Vagina (tissue), 2 donors: ENCODE results near the gene PLXNA1.

Experiments used
- POLR2A ChIP-seq, 2 donors: fragments of 450-650 bp; IDR thresholded peaks; one replicate each; pipeline ENCODE4 v1.6.1; 2017; ENCODE audit warnings: antibody characterized with exemption in 2 of 2, mild to moderate bottlenecking in 2 of 2, moderate library complexity in 2 of 2
- POLR2AphosphoS5 ChIP-seq, 2 donors: sonication (generic); formaldehyde crosslinking; IDR thresholded peaks; one replicate each; pipeline ENCODE4 v1.9.0; 2017; ENCODE audit warnings: antibody characterized with exemption in 2 of 2, mild to moderate bottlenecking in 2 of 2, low read depth in 1 of 2; ENCODE audit not compliant: insufficient read depth in 1 of 2
- TF ChIP-seq, protein P1 (sequence below), 3 experiments: fragments of 450-650 bp in 2 of 3; fragments of 200-600 bp in 1 of 3; sonication (generic) in 1 of 3; IDR thresholded peaks; one replicate each; pipeline ENCODE4 v1.5.1; 2017 to 2019; ENCODE audit warnings: antibody characterized with exemption in 3 of 3, mild to moderate bottlenecking in 2 of 3, moderate library complexity in 2 of 3

DNA sequence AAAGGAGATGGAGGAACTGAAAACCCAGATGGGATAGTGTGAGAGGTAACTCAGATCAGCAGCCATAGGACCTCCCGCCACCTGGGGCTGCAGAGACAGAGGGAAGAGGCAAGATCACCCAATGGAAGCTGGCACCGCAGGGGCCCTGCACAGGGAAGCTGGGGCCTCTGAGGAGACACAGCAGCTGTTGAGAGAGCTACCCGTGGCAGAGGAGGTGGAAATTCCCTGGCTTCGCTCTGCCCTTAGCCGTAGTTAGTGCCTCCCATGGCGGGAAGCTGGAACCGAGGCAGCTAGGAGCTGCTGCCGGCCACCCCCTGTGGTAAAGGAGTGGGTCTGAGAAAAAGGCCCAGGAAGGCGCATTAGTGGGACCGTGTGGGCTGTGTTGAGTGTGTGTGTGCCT, 18.0 kb upstream of the PLXNA1 start:
- TF ChIP-seq, protein P1, sequence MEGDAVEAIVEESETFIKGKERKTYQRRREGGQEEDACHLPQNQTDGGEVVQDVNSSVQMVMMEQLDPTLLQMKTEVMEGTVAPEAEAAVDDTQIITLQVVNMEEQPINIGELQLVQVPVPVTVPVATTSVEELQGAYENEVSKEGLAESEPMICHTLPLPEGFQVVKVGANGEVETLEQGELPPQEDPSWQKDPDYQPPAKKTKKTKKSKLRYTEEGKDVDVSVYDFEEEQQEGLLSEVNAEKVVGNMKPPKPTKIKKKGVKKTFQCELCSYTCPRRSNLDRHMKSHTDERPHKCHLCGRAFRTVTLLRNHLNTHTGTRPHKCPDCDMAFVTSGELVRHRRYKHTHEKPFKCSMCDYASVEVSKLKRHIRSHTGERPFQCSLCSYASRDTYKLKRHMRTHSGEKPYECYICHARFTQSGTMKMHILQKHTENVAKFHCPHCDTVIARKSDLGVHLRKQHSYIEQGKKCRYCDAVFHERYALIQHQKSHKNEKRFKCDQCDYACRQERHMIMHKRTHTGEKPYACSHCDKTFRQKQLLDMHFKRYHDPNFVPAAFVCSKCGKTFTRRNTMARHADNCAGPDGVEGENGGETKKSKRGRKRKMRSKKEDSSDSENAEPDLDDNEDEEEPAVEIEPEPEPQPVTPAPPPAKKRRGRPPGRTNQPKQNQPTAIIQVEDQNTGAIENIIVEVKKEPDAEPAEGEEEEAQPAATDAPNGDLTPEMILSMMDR (IDR thresholded peaks at IDR 0.05): no peak
- TF ChIP-seq POLR2AphosphoS5 (IDR thresholded peaks at IDR 0.05; ENCODE audit: insufficient read depth in 1 of 2, low read depth in 1 of 2): no peak
- TF ChIP-seq POLR2A (IDR thresholded peaks at IDR 0.05): no peak
